OCI-LY3 (cell line): ENCODE measurements around the gene SDSL.

Source experiments
- CTCF ChIP-seq: fragments of 200-600, 300-600 bp; sonication (generic); IDR thresholded peaks from 2 replicates; pipeline ENCODE4 v1.5.1; 2014; ENCODE audit warnings: antibody characterized with exemption, low read length, low read depth
- EZH2phosphoT487 ChIP-seq: fragments of 200-600 bp; shearing (Covaris generic); IDR thresholded peaks from 2 replicates; pipeline ENCODE4 v1.6.1; 2018; ENCODE audit warnings: antibody characterized with exemption, mixed run types, low read depth

- TF ChIP-seq CTCF (no peak), EZH2phosphoT487 (no peak)
Measured at GRCh38 chr12:113464852-113465719, 42.9 kb downstream of the SDSL start.
